ENCODE data around the gene DDX1. TPM values are rescaled to one million over a fixed set of nuclear protein-coding genes. Genes with fewer than 3 reads are reported as not detected.

DDX1 gene
- total and polyA plus RNA-seq, 2 of the 4 experiments (the other 2 are of a cell fraction) = 73.6 to 74.9 TPM

GRCh38 chr2:15619938-15620337, 28.3 kb downstream of the DDX1 start:
- no peak overlapping the region for H2BK5ac ChIP-seq (ENCODE audit: low read depth, low read length, poor library complexity, severe bottlenecking)
- H4K8ac ChIP-seq (ENCODE audit: low read depth in 2 of 2, low read length in 2 of 2) = no peak overlapping the region
- ATAC-seq (ENCODE audit: low read depth) (no peak), DNase-seq (no peak)
- no peak overlapping the region for H4K91ac ChIP-seq (ENCODE audit: insufficient read depth, low read depth, low read length)
- H4K20me1 ChIP-seq (ENCODE audit: insufficient read depth, low read length) = no peaks in the 10 kb centered on the region
- H3K79me1 ChIP-seq (ENCODE audit: low read depth in 1 of 2, low read length in 2 of 2) = no peaks in the 10 kb centered on the region; a peak in 1 of 4 replicates
- no peaks in the 10 kb centered on the region for H3K27me3 ChIP-seq (ENCODE audit: control insufficient read depth, insufficient read depth, low read length)
- ChIA-PET POLR2A (ENCODE audit: unreplicated experiment) (no interaction called here), CTCF (interaction anchor here (1.0 kb wide), 1 partner anchor 989 kb away, joined by 3 read pairs; no protein-coding TSS in a partner anchor)
- no peak overlapping the region for H3K14ac ChIP-seq (replicated peaks; ENCODE audit: low read depth, low read length)
- no peak overlapping the region for H4K5ac ChIP-seq (ENCODE audit: low read depth, low read length)
- H3K27ac ChIP-seq (ENCODE audit: insufficient read depth, low read length) = no peak overlapping the region
- no peak overlapping the region for H2AK5ac ChIP-seq (ENCODE audit: low read depth, low read length)
- no peaks in the 10 kb centered on the region for H3K4me1 ChIP-seq (ENCODE audit: control insufficient read depth, insufficient read depth, low read length)
- H2AFZ ChIP-seq (replicated peaks; ENCODE audit: low read length, poor library complexity) = no peak overlapping the region
- no peaks in the 10 kb centered on the region for H3K9me3 ChIP-seq (ENCODE audit: control insufficient read depth, insufficient read depth, low read length)
- H3K9me1 ChIP-seq (ENCODE audit: insufficient read depth, low read length) = no peaks in the 10 kb centered on the region
- intact Hi-C loops (cut with micrococcal nuclease) (no loop called here), in situ Hi-C loops (cut with MboI; ENCODE audit: low sequenced_read_pairs) (no loop called here), dilution Hi-C loops (cut with HindIII; ENCODE audit: low sequenced_read_pairs, unreplicated experiment) (no loop called here)
- TF ChIP-seq RCOR1 (IDR thresholded peaks at IDR 0.05; ENCODE audit: insufficient replicate concordance, low read length) (no peak), FOS (IDR thresholded peaks at IDR 0.05; ENCODE audit: low read depth, low read length) (no peak), BHLHE40 (IDR thresholded peaks at IDR 0.05; ENCODE audit: low read depth, low read length) (no peak), RFX5 (IDR thresholded peaks at IDR 0.05; ENCODE audit: low read depth, low read length) (no peak), CTCF (conservative IDR thresholded peaks at IDR 0.05; ENCODE audit: low read depth, low read length) (no peak), MXI1 (IDR thresholded peaks at IDR 0.05; ENCODE audit: borderline replicate concordance, low read depth, low read length) (no peak), SMC3 (IDR thresholded peaks at IDR 0.05; ENCODE audit: low read depth, low read length) (no peak)
- no peak overlapping the region for H3K23ac ChIP-seq (ENCODE audit: low read depth, low read length)
- H2AK9ac ChIP-seq (replicated peaks; ENCODE audit: low read depth, low read length, poor library complexity) = no peak overlapping the region
- H3K56ac ChIP-seq (ENCODE audit: extremely low read depth, insufficient read depth, low read length) = no peak overlapping the region
- no peak overlapping the region for H3K4ac ChIP-seq (ENCODE audit: low read depth, low read length)
- no peak overlapping the region for H2BK120ac ChIP-seq (ENCODE audit: low read depth, low read length)
- no peak overlapping the region for H2BK15ac ChIP-seq (ENCODE audit: low read depth, low read length)
- no CpG with 5 or more reads among the region's 4 CpGs for WGBS, 2 experiments (ENCODE audit: extremely low coverage in 2 of 2, insufficient read length in 1 of 2)
- H3K18ac ChIP-seq (ENCODE audit: low read depth, low read length) = no peak overlapping the region
- no peak overlapping the region for H3K4me2 ChIP-seq (ENCODE audit: low read depth, low read length)
- no peak overlapping the region for H3K9ac ChIP-seq (ENCODE audit: low read depth, low read length)
- no peak overlapping the region for H3K4me3 ChIP-seq (ENCODE audit: insufficient read depth, low read depth, low read length)
- no TSS peak for BruUV-seq (replicated peaks)
- peaks cover 33% of the 10 kb centered on the region for H3K36me3 ChIP-seq (ENCODE audit: control insufficient read depth, insufficient read depth, low read length)
- no peak overlapping the region for H2BK20ac ChIP-seq (ENCODE audit: low read depth, low read length)

Data from IMR-90 (cell line).